ENCODE data around the gene ZNF772.
"Not testable (repeated sequence)": the region's sequence is repeated elsewhere in the genome, so short reads cannot be mapped to it uniquely, and the experiment has no call there.

The ZNF772 gene

DNA sequence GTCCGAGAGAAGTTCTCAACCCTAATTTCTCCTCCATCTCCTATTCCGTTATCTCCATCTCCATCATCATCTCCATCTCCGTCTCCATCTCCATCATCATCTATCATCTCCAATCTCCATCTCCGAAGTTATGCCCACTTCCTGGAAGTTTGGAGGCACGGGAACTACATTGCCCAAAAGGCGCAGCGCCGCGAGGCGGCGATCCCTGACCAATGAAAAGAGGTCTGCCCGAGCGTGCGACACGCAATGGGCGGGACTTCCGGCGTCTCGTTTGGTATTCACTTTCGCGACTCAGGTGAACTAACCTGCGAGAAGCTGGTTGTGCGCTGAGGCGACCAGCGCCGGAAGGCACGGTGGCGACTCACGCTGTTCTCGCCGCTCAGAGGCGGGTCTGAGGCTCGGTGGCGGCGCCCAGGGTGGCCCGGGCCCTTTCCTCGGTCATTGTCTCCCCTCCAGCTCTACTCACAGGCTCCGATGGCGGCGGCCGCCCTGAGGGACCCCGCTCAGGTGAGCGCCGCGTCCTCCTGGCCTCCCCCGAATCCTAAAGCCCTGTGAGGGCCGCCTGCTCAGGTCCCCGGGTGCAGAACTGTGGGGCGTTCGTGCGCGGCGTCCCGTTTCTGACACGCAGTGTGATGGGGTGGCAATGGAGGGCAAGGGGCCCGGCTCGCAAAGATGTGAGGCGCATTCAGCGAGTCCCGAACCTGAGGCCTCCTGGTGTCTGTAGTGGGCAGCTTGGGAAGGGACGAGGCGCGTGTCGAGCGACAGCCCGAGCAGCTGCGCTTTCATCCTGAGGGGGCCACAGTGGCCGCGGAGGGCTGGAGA is 10.3 kb upstream of the ZNF772 start, which contains the start of gene ZNF419:
Gene ZNF419, plus strand, starts transcription at position 274 of the 822 bp plus-strand sequence. Its CDS starts 201 bp downstream, at position 475.
- H3K9ac ChIP-seq (ENCODE audit: low read depth, low read length) = peak within 1 kb of the TSS; percentile 69
- H3K4me3 ChIP-seq (ENCODE audit: low read depth, low read length) = peak within 1 kb of the TSS; percentile 95
- not testable (repeated sequence) for H3K27me3 ChIP-seq (ENCODE audit: control insufficient read depth, insufficient read depth, low read length); H3K4me1 ChIP-seq (ENCODE audit: control insufficient read depth, insufficient read depth, low read length); H3K9me3 ChIP-seq (ENCODE audit: control insufficient read depth, insufficient read depth, low read length)
- peaks cover 18% of the 10 kb centered on the region for H3K36me3 ChIP-seq (ENCODE audit: control insufficient read depth, insufficient read depth, low read length)
- peak within 1 kb of the TSS; percentile 57 for H3K27ac ChIP-seq (ENCODE audit: low read depth, low read length)

DNA sequence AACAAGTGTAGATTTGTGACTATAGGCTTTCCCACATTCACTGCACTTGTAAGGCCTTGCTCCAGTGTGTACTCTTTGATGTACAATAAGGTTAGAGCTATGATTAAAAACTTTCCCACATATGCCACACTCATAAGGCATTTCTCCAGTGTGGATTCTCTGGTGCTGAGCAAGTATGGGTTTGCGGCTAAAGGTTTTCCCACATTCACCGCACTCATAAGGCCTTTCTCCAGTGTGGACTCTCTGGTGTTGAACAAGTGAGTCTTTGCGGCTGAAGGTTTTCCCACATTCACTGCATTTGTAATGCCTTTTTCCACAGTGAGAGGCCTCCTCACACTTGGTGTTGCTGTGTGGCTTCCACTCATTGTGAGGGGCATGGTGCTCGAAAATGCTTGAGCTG is 3.7 kb downstream of the ZNF772 start:
- Histone ChIP-seq H3K27ac (ENCODE audit: low read depth, low read length) (no peak overlapping the region), H3K9ac (ENCODE audit: low read depth, low read length) (no peak overlapping the region), H3K4me3 (ENCODE audit: low read depth, low read length) (0 out of 2 replicates have a peak overlapping the region, but pooled peaks have one; percentile 15), H3K4me1 (ENCODE audit: control insufficient read depth, insufficient read depth, low read length) (no peaks in the 10 kb centered on the region), H3K27me3 (ENCODE audit: control insufficient read depth, insufficient read depth, low read length) (no peaks in the 10 kb centered on the region), H3K9me3 (ENCODE audit: control insufficient read depth, insufficient read depth, low read length) (peaks cover 78% of the 10 kb centered on the region), H3K36me3 (ENCODE audit: control insufficient read depth, insufficient read depth, low read length) (peaks cover 46% of the 10 kb centered on the region)

DNA sequence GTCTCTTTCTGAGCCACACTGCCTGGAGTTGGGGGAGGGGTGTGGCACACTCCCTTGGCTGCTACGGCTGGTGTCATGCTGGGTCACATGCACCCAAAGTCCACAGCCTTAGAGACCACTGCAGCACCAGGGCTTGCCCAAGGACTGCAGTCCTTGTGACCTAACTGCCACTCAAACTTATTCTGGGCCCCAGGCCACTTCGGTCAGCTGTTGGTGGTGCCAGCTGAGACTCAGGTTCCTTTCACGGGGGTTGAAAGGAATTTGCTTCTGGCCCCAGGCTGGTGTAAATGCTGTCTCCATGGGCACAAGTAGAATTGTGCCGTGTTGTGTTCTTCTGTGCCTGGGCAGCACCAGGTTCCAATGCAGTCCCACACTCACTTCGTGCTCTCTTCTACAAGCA is 10.9 kb downstream of the ZNF772 start:
- no peak overlapping the region for H3K4me3 ChIP-seq (ENCODE audit: low read depth, low read length)
- H3K36me3 ChIP-seq (ENCODE audit: control insufficient read depth, insufficient read depth, low read length) = no peaks in the 10 kb centered on the region
- H3K9ac ChIP-seq (ENCODE audit: low read depth, low read length) = no peak overlapping the region
- no peak overlapping the region for H3K27ac ChIP-seq (ENCODE audit: low read depth, low read length)
- H3K27me3 ChIP-seq (ENCODE audit: control insufficient read depth, insufficient read depth, low read length) = no peaks in the 10 kb centered on the region
- H3K9me3 ChIP-seq (ENCODE audit: control insufficient read depth, insufficient read depth, low read length) = peaks cover 50% of the 10 kb centered on the region
- no peaks in the 10 kb centered on the region for H3K4me1 ChIP-seq (ENCODE audit: control insufficient read depth, insufficient read depth, low read length)

DNA sequence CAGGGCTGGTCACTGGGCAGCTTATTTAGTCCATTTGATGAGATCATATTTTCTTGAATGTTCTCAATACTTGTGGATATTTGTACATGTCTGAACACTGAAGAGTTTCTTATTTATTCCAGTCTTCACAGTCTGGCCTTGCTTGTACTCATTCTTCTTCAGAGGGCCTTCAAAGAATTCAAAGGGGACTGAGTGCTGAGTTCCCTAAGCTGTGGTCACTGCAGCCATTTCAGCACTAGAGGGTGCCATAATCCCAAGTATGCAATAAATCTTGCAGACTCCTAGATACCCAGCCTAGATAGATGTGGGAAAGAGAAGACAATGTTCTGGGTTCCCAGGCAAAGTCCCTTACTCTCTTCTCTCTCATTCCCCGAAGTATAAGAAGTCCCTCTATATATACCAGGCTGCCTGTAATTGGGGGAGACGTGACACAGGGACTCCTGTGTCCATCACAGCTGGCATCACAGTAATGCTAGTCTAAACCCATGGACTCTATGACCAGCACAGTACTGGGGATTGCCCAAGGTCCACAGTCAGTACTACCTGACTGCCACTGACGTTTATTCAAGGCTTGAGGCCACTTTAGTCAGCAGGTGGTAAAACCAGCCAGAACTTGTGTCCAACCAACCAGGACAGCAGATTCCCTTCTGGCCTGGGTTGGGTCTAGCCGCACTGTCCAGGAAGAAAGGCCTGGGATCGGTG is 11.5 kb downstream of the ZNF772 start:
- H3K27me3 ChIP-seq (ENCODE audit: control insufficient read depth, insufficient read depth, low read length) = no peaks in the 10 kb centered on the region
- no peak overlapping the region for H3K4me3 ChIP-seq (ENCODE audit: low read depth, low read length)
- no peaks in the 10 kb centered on the region for H3K36me3 ChIP-seq (ENCODE audit: control insufficient read depth, insufficient read depth, low read length)
- peaks cover 45% of the 10 kb centered on the region for H3K9me3 ChIP-seq (ENCODE audit: control insufficient read depth, insufficient read depth, low read length)
- H3K27ac ChIP-seq (ENCODE audit: low read depth, low read length) = no peak overlapping the region
- no peak overlapping the region for H3K9ac ChIP-seq (ENCODE audit: low read depth, low read length)
- H3K4me1 ChIP-seq (ENCODE audit: control insufficient read depth, insufficient read depth, low read length) = no peaks in the 10 kb centered on the region

GRCh38 chr19:57452307-57452706 is 25.1 kb downstream of the ZNF772 start:
- Histone ChIP-seq H3K4me3 (ENCODE audit: low read depth, low read length) (no peak overlapping the region), H3K27me3 (ENCODE audit: control insufficient read depth, insufficient read depth, low read length) (no peaks in the 10 kb centered on the region), H3K9me3 (ENCODE audit: control insufficient read depth, insufficient read depth, low read length) (no peaks in the 10 kb centered on the region), H3K27ac (ENCODE audit: low read depth, low read length) (no peak overlapping the region), H3K9ac (ENCODE audit: low read depth, low read length) (no peak overlapping the region), H3K36me3 (ENCODE audit: control insufficient read depth, insufficient read depth, low read length) (no peaks in the 10 kb centered on the region), H3K4me1 (ENCODE audit: control insufficient read depth, insufficient read depth, low read length) (no peaks in the 10 kb centered on the region)

DNA sequence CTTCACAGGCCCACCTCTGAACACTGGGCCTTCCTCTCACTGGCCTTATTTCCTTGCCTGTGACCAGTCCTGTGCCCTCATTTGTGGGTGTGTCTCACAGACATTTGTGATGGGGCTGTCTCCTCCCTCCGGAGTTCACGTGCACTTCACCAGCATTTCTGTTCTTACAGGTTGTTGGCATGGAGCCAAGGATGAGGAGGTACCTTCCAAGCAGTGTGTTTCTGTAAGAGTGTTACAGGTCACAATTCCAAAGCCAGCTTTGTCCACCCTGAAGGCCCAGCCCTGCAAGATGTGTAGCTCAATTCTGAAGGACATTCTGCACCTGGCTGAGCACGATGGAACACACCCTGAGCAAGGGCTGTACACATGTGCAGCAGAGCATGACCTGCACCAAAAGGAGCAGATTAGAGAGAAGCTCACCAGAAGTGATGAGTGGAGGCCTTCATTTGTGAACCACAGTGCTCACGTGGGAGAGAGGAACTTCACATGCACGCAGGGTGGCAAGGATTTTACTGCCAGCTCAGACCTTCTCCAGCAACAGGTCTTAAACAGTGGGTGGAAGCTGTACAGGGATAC is 34.2 kb downstream of the ZNF772 start:
- H3K27me3 ChIP-seq (ENCODE audit: control insufficient read depth, insufficient read depth, low read length) = no peaks in the 10 kb centered on the region
- H3K27ac ChIP-seq (ENCODE audit: low read depth, low read length) = no peak overlapping the region
- no peak overlapping the region for H3K9ac ChIP-seq (ENCODE audit: low read depth, low read length)
- H3K4me1 ChIP-seq (ENCODE audit: control insufficient read depth, insufficient read depth, low read length) = no peaks in the 10 kb centered on the region
- H3K9me3 ChIP-seq (ENCODE audit: control insufficient read depth, insufficient read depth, low read length) = no peaks in the 10 kb centered on the region
- no peak overlapping the region for H3K4me3 ChIP-seq (ENCODE audit: low read depth, low read length)
- peaks cover 43% of the 10 kb centered on the region for H3K36me3 ChIP-seq (ENCODE audit: control insufficient read depth, insufficient read depth, low read length)

DNA sequence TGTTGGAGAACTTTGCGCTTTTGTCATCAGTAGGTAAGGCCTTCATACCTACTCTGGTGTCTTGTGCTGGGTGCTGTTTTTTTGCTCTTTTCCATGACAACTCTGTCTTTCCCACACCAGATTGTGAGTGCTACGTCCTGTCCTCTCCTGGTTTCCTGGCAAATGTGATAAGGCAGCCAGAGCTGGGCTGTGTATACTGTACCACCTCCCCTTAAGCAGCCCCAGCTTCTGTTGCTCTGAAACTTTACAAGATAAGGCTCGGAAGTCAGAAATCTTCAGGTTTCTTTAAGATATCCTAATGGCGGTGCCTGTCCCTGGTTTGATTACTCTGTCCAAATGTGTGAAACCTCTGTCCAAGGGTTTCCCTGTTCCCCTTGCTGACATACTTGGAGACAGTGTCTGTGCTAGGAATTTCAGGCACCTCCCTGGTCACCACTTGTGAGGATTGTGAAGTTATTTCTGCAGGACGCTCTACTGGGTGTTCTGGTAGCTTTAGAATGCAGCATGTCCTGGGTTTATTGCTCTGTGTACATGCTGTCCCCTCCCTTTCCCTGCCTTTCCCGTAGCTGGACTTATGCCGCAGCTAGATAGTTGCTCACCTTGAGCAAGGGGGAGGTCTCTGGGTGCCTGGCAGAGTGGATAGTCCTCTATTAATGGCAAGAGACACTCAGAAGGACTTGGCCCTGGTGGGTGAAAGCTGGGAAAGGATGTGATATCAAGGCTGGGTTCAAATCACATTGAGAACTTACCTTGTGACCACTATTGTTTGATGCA is 35.2 kb downstream of the ZNF772 start:
- no peak overlapping the region for H3K9ac ChIP-seq (ENCODE audit: low read depth, low read length)
- H3K9me3 ChIP-seq (ENCODE audit: control insufficient read depth, insufficient read depth, low read length) = no peaks in the 10 kb centered on the region
- H3K27me3 ChIP-seq (ENCODE audit: control insufficient read depth, insufficient read depth, low read length) = no peaks in the 10 kb centered on the region
- no peaks in the 10 kb centered on the region for H3K4me1 ChIP-seq (ENCODE audit: control insufficient read depth, insufficient read depth, low read length)
- H3K36me3 ChIP-seq (ENCODE audit: control insufficient read depth, insufficient read depth, low read length) = peaks cover 43% of the 10 kb centered on the region
- no peak overlapping the region for H3K27ac ChIP-seq (ENCODE audit: low read depth, low read length)
- H3K4me3 ChIP-seq (ENCODE audit: low read depth, low read length) = no peak overlapping the region

DNA sequence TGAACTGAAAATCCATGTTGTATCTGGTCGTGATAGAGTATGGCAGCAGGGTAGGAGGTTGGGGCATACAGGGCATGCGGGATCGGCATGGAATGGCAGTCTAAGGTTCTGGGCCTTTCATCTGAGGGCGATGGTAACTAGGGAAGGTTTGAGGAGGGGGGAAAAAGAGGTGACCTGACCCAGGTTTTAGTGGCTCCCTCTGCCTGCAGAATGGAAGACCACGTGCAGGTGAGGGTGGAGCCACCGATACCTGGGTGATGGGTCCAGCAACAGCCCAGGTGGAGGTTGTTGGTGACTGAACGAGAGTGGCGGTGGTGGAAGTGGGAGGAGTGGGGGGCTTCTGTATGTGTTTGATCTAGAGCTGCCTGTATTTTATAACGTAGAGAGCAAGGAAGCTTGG is 38.4 kb downstream of the ZNF772 start:
- Histone ChIP-seq H3K4me1 (ENCODE audit: control insufficient read depth, insufficient read depth, low read length) (peaks cover 7% of the 10 kb centered on the region; the same call in 1 of the 2 replicates), H3K36me3 (ENCODE audit: control insufficient read depth, insufficient read depth, low read length) (peaks cover 26% of the 10 kb centered on the region), H3K9me3 (ENCODE audit: control insufficient read depth, insufficient read depth, low read length) (no peaks in the 10 kb centered on the region), H3K4me3 (ENCODE audit: low read depth, low read length) (no peak overlapping the region), H3K9ac (ENCODE audit: low read depth, low read length) (no peak overlapping the region), H3K27me3 (ENCODE audit: control insufficient read depth, insufficient read depth, low read length) (no peaks in the 10 kb centered on the region), H3K27ac (ENCODE audit: low read depth, low read length) (no peak overlapping the region)

GRCh38 chr19:57437931-57438330 is 39.4 kb downstream of the ZNF772 start:
- Histone ChIP-seq H3K9me3 (ENCODE audit: control insufficient read depth, insufficient read depth, low read length) (no peaks in the 10 kb centered on the region), H3K27me3 (ENCODE audit: control insufficient read depth, insufficient read depth, low read length) (no peaks in the 10 kb centered on the region), H3K4me1 (ENCODE audit: control insufficient read depth, insufficient read depth, low read length) (peaks cover 7% of the 10 kb centered on the region; the same call in 1 of the 2 replicates), H3K9ac (ENCODE audit: low read depth, low read length) (no peak overlapping the region), H3K27ac (ENCODE audit: low read depth, low read length) (no peak overlapping the region), H3K36me3 (ENCODE audit: control insufficient read depth, insufficient read depth, low read length) (peaks cover 16% of the 10 kb centered on the region), H3K4me3 (ENCODE audit: low read depth, low read length) (no peak overlapping the region)

DNA sequence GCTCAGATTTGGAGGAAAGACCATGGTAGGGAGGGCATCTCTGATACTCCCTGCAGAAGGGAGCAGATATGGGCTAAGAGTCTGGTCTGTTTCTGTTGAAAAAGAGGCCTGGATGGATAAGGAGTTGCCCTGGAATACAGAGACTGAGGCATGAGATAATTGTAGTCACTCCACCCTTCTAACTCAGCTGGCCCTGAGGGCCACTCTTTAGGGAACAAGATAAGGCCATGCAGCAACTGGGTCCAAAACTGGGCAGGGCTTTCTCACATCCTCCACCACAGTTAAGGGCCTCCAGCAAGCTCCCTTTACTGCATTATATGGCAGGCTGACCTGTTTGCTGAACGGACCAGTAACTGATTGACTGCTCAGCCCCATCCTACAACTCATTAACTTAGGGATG is 40.9 kb downstream of the ZNF772 start:
- H3K27ac ChIP-seq (ENCODE audit: low read depth, low read length) = no peak overlapping the region
- peaks cover 7% of the 10 kb centered on the region for H3K36me3 ChIP-seq (ENCODE audit: control insufficient read depth, insufficient read depth, low read length)
- H3K9me3 ChIP-seq (ENCODE audit: control insufficient read depth, insufficient read depth, low read length) = no peaks in the 10 kb centered on the region
- H3K27me3 ChIP-seq (ENCODE audit: control insufficient read depth, insufficient read depth, low read length) = no peaks in the 10 kb centered on the region
- H3K4me1 ChIP-seq (ENCODE audit: control insufficient read depth, insufficient read depth, low read length) = peaks cover 7% of the 10 kb centered on the region; the same call in 1 of the 2 replicates
- H3K9ac ChIP-seq (ENCODE audit: low read depth, low read length) = no peak overlapping the region
- peak overlapping the region; percentile 95 for H3K4me3 ChIP-seq (ENCODE audit: low read depth, low read length)

Data from HUES48 (cell line).